Endothelial cell of umbilical vein (primary cell): ENCODE measurements around the gene BDP1. TPM values are rescaled to one million over a fixed set of nuclear protein-coding genes. Genes with fewer than 3 reads are reported as not detected.

ENCODE experiments used
- BruUV-seq: library from RNA; stranded (reverse); fragments of 400-500 nt; replicated peaks from 2 replicates; lab custom pipeline; 2021; lab: Mats Ljungman, UMichigan
- CTCF ChIA-PET: fragments of 300-600, 350-600 bp; sonication (Branson Sonifier 250); formaldehyde crosslinking; loops from one replicate; lab custom pipeline; 2021; ENCODE audit warnings: antibody characterized with exemption, inconsistent platforms; lab: Charles Lee
- POLR2A ChIA-PET: fragments of 300-600, 350-600 bp; sonication (Branson Sonifier 250); formaldehyde crosslinking; loops from one replicate; lab custom pipeline; 2021; ENCODE audit warnings: antibody characterized with exemption, inconsistent platforms; lab: Charles Lee
- DNase-seq: peaks from one replicate; pipeline ENCODE4 v3.0.0-alpha.2; 2011; ENCODE audit warnings: low read depth, low spot score
- FAIRE-seq: peaks from 2 replicates; lab custom pipeline; 2011; peaks lifted over from hg19 to GRCh38; lab: Jason Lieb, UNC
- H2AFZ ChIP-seq: 2 replicates; pipeline ENCODE4 v1.6.0; 2012; ENCODE audit warnings: low read depth, low read length, control low read depth, inconsistent platforms
- H3K27ac ChIP-seq: 2 replicates; pipeline ENCODE4 v1.5.1; 2011; ENCODE audit warnings: low read depth, mild to moderate bottlenecking, control low read depth, low read length, moderate library complexity; ENCODE audit not compliant: insufficient read depth
- H3K27me3 ChIP-seq, 2 experiments: 2 replicates each; pipeline versions ENCODE4 v1.6.0 to v1.6.1; 2011; ENCODE audit warnings: low read length in 2 of 2, mixed read lengths in 1 of 2; ENCODE audit not compliant: control insufficient read depth in 2 of 2, insufficient read depth in 2 of 2
- H3K36me3 ChIP-seq, 2 experiments: 2 replicates in 1 of 2; 3 replicates in 1 of 2; pipeline ENCODE4 v1.5.1; 2011; ENCODE audit warnings: low read length in 2 of 2, mild to moderate bottlenecking in 1 of 2, moderate library complexity in 1 of 2; ENCODE audit not compliant: control insufficient read depth in 2 of 2, insufficient read depth in 2 of 2; ENCODE audit errors: extremely low read depth in 1 of 2
- H3K4me1 ChIP-seq: 3 replicates; pipeline ENCODE4 v1.5.1; 2011; ENCODE audit warnings: mild to moderate bottlenecking, low read length; ENCODE audit not compliant: control insufficient read depth, insufficient read depth; ENCODE audit errors: extremely low read depth
- H3K4me2 ChIP-seq: 2 replicates; pipeline ENCODE4 v1.6.1; 2011; ENCODE audit warnings: low read length, control low read depth, mixed read lengths; ENCODE audit not compliant: insufficient read depth
- H3K4me3 ChIP-seq, 3 experiments: fragments of 200-600 bp in 1 of 3; sonication (generic), shearing (Covaris generic) in 1 of 3; replicated peaks in 1 of 3; 2 replicates each; pipeline ENCODE4 v1.5.1; 2011 to 2016; ENCODE audit warnings: control low read depth in 3 of 3, low read length in 3 of 3, mild to moderate bottlenecking in 2 of 3, inconsistent platforms in 1 of 3, low read depth in 1 of 3, moderate library complexity in 1 of 3; ENCODE audit not compliant: insufficient read depth in 1 of 3
- H3K79me2 ChIP-seq: 2 replicates; pipeline ENCODE4 v1.6.0; 2012; ENCODE audit warnings: low read length, inconsistent platforms; ENCODE audit not compliant: control insufficient read depth, insufficient read depth
- H3K9ac ChIP-seq: replicated peaks from 2 replicates; pipeline ENCODE3; 2011; ENCODE audit warnings: low read length, control low read depth; ENCODE audit not compliant: insufficient read depth; ENCODE audit errors: extremely low read depth
- H3K9me1 ChIP-seq: replicated peaks from 3 replicates; pipeline ENCODE4 v1.6.0; 2011; ENCODE audit warnings: mild to moderate bottlenecking, low read length; ENCODE audit not compliant: control insufficient read depth, insufficient read depth; ENCODE audit errors: extremely low read depth
- H3K9me3 ChIP-seq: replicated peaks from 2 replicates; pipeline ENCODE4 v1.5.1; 2012; ENCODE audit warnings: low read length, inconsistent platforms; ENCODE audit not compliant: control insufficient read depth, insufficient read depth
- H4K20me1 ChIP-seq: replicated peaks from 2 replicates; pipeline ENCODE3; 2011; ENCODE audit warnings: mild to moderate bottlenecking, low read length; ENCODE audit not compliant: control insufficient read depth, insufficient read depth; ENCODE audit errors: extremely low read depth
- CTCF ChIP-seq, 2 donors: IDR thresholded peaks; 1 replicate in 1 of 2; 2 replicates in 1 of 2; pipeline ENCODE4 v1.5.1; 2011; ENCODE audit warnings: low read length in 2 of 2, mild to moderate bottlenecking in 2 of 2, moderate library complexity in 2 of 2, control low read depth in 1 of 2, inconsistent platforms in 1 of 2, low read depth in 1 of 2; ENCODE audit not compliant: insufficient read depth in 1 of 2; ENCODE audit errors: extremely low read depth in 1 of 2
- EZH2 ChIP-seq: IDR thresholded peaks from 2 replicates; pipeline ENCODE4 v1.6.1; 2012; ENCODE audit warnings: borderline replicate concordance, low read depth, mild to moderate bottlenecking, moderate library complexity, low read length, inconsistent platforms; ENCODE audit not compliant: severe bottlenecking
- FOS ChIP-seq: IDR thresholded peaks from 2 replicates; pipeline ENCODE4 v1.6.1; 2011; ENCODE audit warnings: mild to moderate bottlenecking, low read length, moderate library complexity, borderline replicate concordance; ENCODE audit not compliant: insufficient read depth
- GATA2 ChIP-seq: IDR thresholded peaks from 2 replicates; pipeline ENCODE4 v1.7.0; 2011; ENCODE audit warnings: low read depth, mild to moderate bottlenecking, moderate library complexity, mixed read lengths, low read length; ENCODE audit not compliant: insufficient read length, insufficient read depth
- JUN ChIP-seq: IDR thresholded peaks from 2 replicates; pipeline ENCODE4 v1.6.1; 2011; ENCODE audit warnings: borderline replicate concordance, low read depth; ENCODE audit not compliant: insufficient read length, insufficient read depth
- MAX ChIP-seq: IDR thresholded peaks from 2 replicates; pipeline ENCODE4 v1.6.1; 2011; ENCODE audit not compliant: insufficient read depth, insufficient read length
- MYC ChIP-seq: IDR thresholded peaks from one replicate; pipeline ENCODE4 v1.6.1; 2011; ENCODE audit warnings: mild to moderate bottlenecking, low read depth, low read length
- POLR2A ChIP-seq: IDR thresholded peaks from 2 replicates; pipeline ENCODE4 v1.6.1; 2012; ENCODE audit warnings: low read depth, mild to moderate bottlenecking, control low read depth, low read length
- POLR2AphosphoS5 ChIP-seq: IDR thresholded peaks from 2 replicates; pipeline ENCODE4 v1.6.1; 2012; ENCODE audit warnings: low read depth, mild to moderate bottlenecking, control low read depth, low read length, moderate library complexity; ENCODE audit not compliant: insufficient read depth
- dilution Hi-C: fragments of 300-500 bp; cut with MboI; formaldehyde crosslinking; loops from one replicate; pipeline ENCODE4 v1.15.0; 2019; ENCODE audit warnings: low sequenced_read_pairs; ENCODE audit not compliant: extremely low pct_ligation_motif_present
- intact Hi-C: fragments of 100-400 bp; cut with micrococcal nuclease; formaldehyde crosslinking; loops from one replicate; pipeline ENCODE4 v1.10.0; 2022
- polyA plus RNA-seq, 4 experiments: library from polyadenylated mRNA; depleted of rRNA in 3 of 4; stranded (reverse) in 3 of 4; unstranded in 1 of 4; fragments of >200 nt; gene quantifications; 2 replicates each; pipeline versions ENCODE4 v1.2.1 to v1.2.3, GENCODE V29; 2011 to 2012; ENCODE audit warnings: missing spikeins in 1 of 4
- total RNA-seq: library from RNA; stranded (reverse); gene quantifications from 2 replicates; pipeline ENCODE4 v1.2.3, GENCODE V29; 2021

The BDP1 gene
- total and polyA plus RNA-seq, 2 donors (not counting 3 experiments of a cell fraction or from before 2014, with no cell fraction given): 4.5 to 27.5 TPM

- Histone ChIP-seq H3K36me3 (peaks cover 7 to 12% of the 10 kb centered on the region in 2 experiments), H4K20me1 (peaks cover 2% of the 10 kb centered on the region), H3K79me2 (peaks cover 35% of the 10 kb centered on the region), H3K9ac (peak overlapping the region; percentile 93), H3K4me2 (peak overlapping the region; percentile 99), H3K9me1 (no peaks in the 10 kb centered on the region), H3K9me3 (no peaks in the 10 kb centered on the region), H3K27ac (no peak overlapping the region), H3K4me3 (peak overlapping the region; percentile 89 to 99 (median 97)), H3K4me1 (peaks cover 14% of the 10 kb centered on the region), H2AFZ (no peak overlapping the region), H3K27me3 (peaks cover 0 to 4% of the 10 kb centered on the region in 2 experiments)
- POLR2A ChIA-PET: no interaction called here
- CTCF ChIA-PET: no interaction called here
- dilution Hi-C loops: no loop called here
- BruUV-seq: no TSS peak
- DNase-seq (no peak), FAIRE-seq (no peak)
- no peak for TF ChIP-seq FOS
- no peak for TF ChIP-seq POLR2AphosphoS5
- no peak for TF ChIP-seq CTCF (IDR thresholded peaks at IDR 0.05; ENCODE audit: extremely low read depth in 1 of 2, insufficient read depth in 1 of 2, low read depth in 1 of 2, low read length in 2 of 2)
- TF ChIP-seq MAX: no peak
- no peak for TF ChIP-seq EZH2
- TF ChIP-seq GATA2: no peak
- no peak for TF ChIP-seq MYC
- TF ChIP-seq JUN: no peak
- no peak for TF ChIP-seq POLR2A
- intact Hi-C loops: loop anchor here (5.0 kb wide), 1 partner anchor 146 kb away; no protein-coding TSS in a partner anchor
These were observed 902 bp downstream of the BDP1 start for GRCh38 chr5:71456362-71456743.
